Chondrocyte (in vitro differentiated cells): ENCODE results near the gene MAPK6. TPM values are rescaled to one million over a fixed set of nuclear protein-coding genes. Genes with fewer than 3 reads are reported as not detected.

Experiments
- DNase-seq: peaks from one replicate; pipeline ENCODE4 v3.0.0; 2021; ENCODE audit warnings: mixed read lengths, low spot score
- H3K27ac Mint-ChIP-seq: one replicate; pipeline ENCODE4 v1.8.0; 2021; ENCODE audit warnings: mild to moderate bottlenecking, moderate library complexity, mixed read lengths; ENCODE audit not compliant: unreplicated experiment
- H3K27me3 Mint-ChIP-seq: 2 replicates; pipeline ENCODE4 v1.8.0; 2021; ENCODE audit warnings: low read depth, mixed read lengths
- H3K36me3 Mint-ChIP-seq: 2 replicates; pipeline ENCODE4 v1.8.0; 2021; ENCODE audit warnings: low read depth, mixed read lengths
- H3K4me1 Mint-ChIP-seq: 2 replicates; pipeline ENCODE4 v1.8.0; 2021; ENCODE audit warnings: low read depth, mild to moderate bottlenecking, mixed read lengths
- H3K4me3 Mint-ChIP-seq: one replicate; pipeline ENCODE4 v1.8.0; 2021; ENCODE audit warnings: mild to moderate bottlenecking, moderate library complexity, mixed read lengths; ENCODE audit not compliant: unreplicated experiment
- H3K9me3 Mint-ChIP-seq: 2 replicates; pipeline ENCODE4 v1.8.0; 2021; ENCODE audit warnings: low read depth, mixed read lengths
- total RNA-seq: library from RNA; stranded (reverse); gene quantifications from 3 replicates; pipeline ENCODE4 v1.2.1, GENCODE V29; 2021
- TF ChIP-seq, protein P1 (sequence below): fragments of 200-600 bp; sonication (generic); IDR thresholded peaks from 2 replicates; pipeline ENCODE4 v1.5.0; 2021; ENCODE audit warnings: antibody characterized with exemption, mild to moderate bottlenecking, moderate library complexity

Gene MAPK6
- total RNA-seq, 1 donor from 2014 or later: 59.0 TPM

GRCh38 chr15:52021892-52022540, 3.0 kb downstream of the MAPK6 start:
- Mint-ChIP-seq H3K9me3 (no peaks in the 10 kb centered on the region), H3K4me1 (peaks cover 51% of the 10 kb centered on the region), H3K27ac (peak overlapping the region; percentile 99), H3K4me3 (peak overlapping the region; percentile 65), H3K36me3 (peaks cover 3% of the 10 kb centered on the region), H3K27me3 (no peaks in the 10 kb centered on the region)
- DNase-seq: no peak
- TF ChIP-seq, protein P1, sequence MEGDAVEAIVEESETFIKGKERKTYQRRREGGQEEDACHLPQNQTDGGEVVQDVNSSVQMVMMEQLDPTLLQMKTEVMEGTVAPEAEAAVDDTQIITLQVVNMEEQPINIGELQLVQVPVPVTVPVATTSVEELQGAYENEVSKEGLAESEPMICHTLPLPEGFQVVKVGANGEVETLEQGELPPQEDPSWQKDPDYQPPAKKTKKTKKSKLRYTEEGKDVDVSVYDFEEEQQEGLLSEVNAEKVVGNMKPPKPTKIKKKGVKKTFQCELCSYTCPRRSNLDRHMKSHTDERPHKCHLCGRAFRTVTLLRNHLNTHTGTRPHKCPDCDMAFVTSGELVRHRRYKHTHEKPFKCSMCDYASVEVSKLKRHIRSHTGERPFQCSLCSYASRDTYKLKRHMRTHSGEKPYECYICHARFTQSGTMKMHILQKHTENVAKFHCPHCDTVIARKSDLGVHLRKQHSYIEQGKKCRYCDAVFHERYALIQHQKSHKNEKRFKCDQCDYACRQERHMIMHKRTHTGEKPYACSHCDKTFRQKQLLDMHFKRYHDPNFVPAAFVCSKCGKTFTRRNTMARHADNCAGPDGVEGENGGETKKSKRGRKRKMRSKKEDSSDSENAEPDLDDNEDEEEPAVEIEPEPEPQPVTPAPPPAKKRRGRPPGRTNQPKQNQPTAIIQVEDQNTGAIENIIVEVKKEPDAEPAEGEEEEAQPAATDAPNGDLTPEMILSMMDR: no peak

DNA sequence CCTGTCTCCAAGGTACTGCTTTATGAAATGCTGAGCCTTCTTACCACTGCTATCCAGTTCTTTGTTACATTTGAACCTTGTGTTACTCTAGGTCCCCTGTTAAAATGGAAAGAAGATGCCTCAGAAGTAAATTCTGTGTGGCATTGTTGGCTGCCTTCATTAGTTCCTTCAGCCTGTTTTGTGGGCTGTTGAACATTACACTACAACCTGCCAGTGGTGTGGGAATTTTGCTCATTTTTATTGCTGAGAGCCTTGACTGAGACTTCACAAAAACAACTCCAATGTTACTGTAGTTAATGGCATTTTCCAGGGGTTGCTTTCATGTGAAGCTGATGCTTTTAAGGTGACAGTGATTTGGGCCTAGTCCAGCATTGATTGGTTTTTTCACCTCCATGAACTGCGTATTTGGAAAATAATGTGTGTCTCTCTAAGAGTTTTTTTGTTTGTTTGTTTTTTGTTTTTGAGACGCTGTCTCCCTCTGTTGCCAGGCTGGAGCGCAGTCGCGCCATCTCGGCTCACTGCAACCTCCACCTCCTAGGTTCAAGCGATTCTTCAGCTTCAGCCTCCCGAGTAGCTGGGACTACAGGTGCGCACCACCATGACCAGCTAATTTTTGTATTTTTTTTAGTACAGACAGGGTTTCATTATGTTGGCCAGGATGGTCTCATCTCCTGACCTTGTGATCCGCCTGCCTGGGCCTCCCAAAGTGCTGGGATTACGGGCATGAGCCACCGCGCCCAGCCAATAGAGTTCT, 4.3 kb downstream of the MAPK6 start:
- peak overlapping the region; percentile 42 for H3K4me3 Mint-ChIP-seq

GRCh38 chr15:52028431-52029093, 9.5 kb downstream of the MAPK6 start:
- H3K27me3 Mint-ChIP-seq: no peaks in the 10 kb centered on the region

More for the DNA sequence above, 4.3 kb downstream of the MAPK6 start:
- Mint-ChIP-seq H3K36me3 (peaks cover 3% of the 10 kb centered on the region), H3K27me3 (no peaks in the 10 kb centered on the region), H3K4me1 (peaks cover 52% of the 10 kb centered on the region), H3K9me3 (no peaks in the 10 kb centered on the region), H3K27ac (peak overlapping the region; percentile 99)
- TF ChIP-seq, protein P1: no peak
- no peak for DNase-seq

GRCh38 chr15:52030010-52030409, 11.0 kb downstream of the MAPK6 start:
- Mint-ChIP-seq H3K4me3 (no peak overlapping the region), H3K27ac (peak overlapping the region; percentile 66), H3K4me1 (peaks cover 39% of the 10 kb centered on the region), H3K9me3 (peaks cover 10% of the 10 kb centered on the region), H3K36me3 (peaks cover 14% of the 10 kb centered on the region), H3K27me3 (no peaks in the 10 kb centered on the region)
- TF ChIP-seq, protein P1: no peak
- DNase-seq: no peak

More at GRCh38 chr15:52028431-52029093, 9.5 kb downstream of the MAPK6 start:
- TF ChIP-seq, protein P1: no peak
- Mint-ChIP-seq H3K9me3 (peaks cover 3% of the 10 kb centered on the region), H3K4me3 (no peak overlapping the region), H3K27ac (no peak overlapping the region), H3K4me1 (peaks cover 42% of the 10 kb centered on the region), H3K36me3 (peaks cover 7% of the 10 kb centered on the region)
- no peak for DNase-seq

DNA sequence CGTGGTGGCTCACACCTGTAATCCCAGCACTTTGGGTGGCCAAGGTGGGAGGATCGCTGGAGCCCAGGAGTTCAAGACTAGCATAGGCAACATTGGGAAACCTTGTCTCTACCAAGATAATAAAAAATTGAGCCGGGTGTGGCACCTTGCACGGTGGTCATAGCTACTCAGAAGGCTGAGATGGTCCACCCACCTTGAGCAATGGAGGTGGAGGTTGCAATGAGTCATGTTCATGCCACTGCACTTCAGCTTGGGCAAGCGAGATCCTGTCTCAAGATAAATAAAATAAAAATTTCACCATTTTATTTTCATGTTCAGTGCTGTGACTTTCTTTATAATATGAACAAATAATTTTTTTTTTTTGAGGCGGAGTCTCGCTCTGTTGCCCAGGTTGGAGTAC, 12.5 kb downstream of the MAPK6 start:
- no peak for DNase-seq
- peaks cover 39% of the 10 kb centered on the region for H3K4me1 Mint-ChIP-seq
- TF ChIP-seq, protein P1: no peak
- no peak overlapping the region for H3K4me3 Mint-ChIP-seq
- H3K36me3 Mint-ChIP-seq: peaks cover 15% of the 10 kb centered on the region
- peaks cover 11% of the 10 kb centered on the region for H3K9me3 Mint-ChIP-seq
- H3K27ac Mint-ChIP-seq: peak overlapping the region; percentile 66
- no peaks in the 10 kb centered on the region for H3K27me3 Mint-ChIP-seq
